IMR-90 (cell line): ENCODE data around the gene MPZL3. TPM values are rescaled to one million over a fixed set of nuclear protein-coding genes. Genes with fewer than 3 reads are reported as not detected.

Experiments used
- ATAC-seq: fragments of 200-7000 bp; cut with Tn5 transposase; 2 replicates; pipeline ENCODE4 v1.9.1; 2020; ENCODE audit warnings: low read depth, mild to moderate bottlenecking, moderate library complexity
- BruUV-seq: library from RNA; stranded (reverse); fragments of 400-500 nt; replicated peaks from 2 replicates; lab custom pipeline; 2021; lab: Mats Ljungman, UMichigan
- CTCF ChIA-PET: fragments of 300-600 bp; formaldehyde crosslinking; extraction: SDS; loops from one replicate; lab custom pipeline; 2021; ENCODE audit warnings: antibody characterized with exemption; lab: Yijun Ruan, JAX
- POLR2A ChIA-PET: fragments of 300-600 bp; sonication (Branson Sonifier 250); formaldehyde crosslinking; loops from one replicate; lab custom pipeline; 2022; ENCODE audit warnings: antibody characterized with exemption; ENCODE audit not compliant: unreplicated experiment; lab: Charles Lee
- DNase-seq: peaks from one replicate; pipeline ENCODE4 v3.0.0; 2013
- H2AFZ ChIP-seq: replicated peaks from 2 replicates; pipeline ENCODE3; 2013; ENCODE audit warnings: low read length, mild to moderate bottlenecking; ENCODE audit not compliant: poor library complexity
- H2AK5ac ChIP-seq: 2 replicates; pipeline ENCODE4 v1.6.1; 2013; ENCODE audit warnings: low read depth, low read length, inconsistent platforms
- H2AK9ac ChIP-seq: replicated peaks from 2 replicates; pipeline ENCODE3; 2013; ENCODE audit warnings: mild to moderate bottlenecking, low read depth, low read length, moderate library complexity; ENCODE audit not compliant: poor library complexity
- H2BK120ac ChIP-seq: 2 replicates; pipeline ENCODE4 v1.6.1; 2013; ENCODE audit warnings: low read depth, low read length, inconsistent platforms
- H2BK15ac ChIP-seq: 3 replicates; pipeline ENCODE4 v1.6.1; 2013; ENCODE audit warnings: low read depth, low read length, inconsistent platforms
- H2BK20ac ChIP-seq: 2 replicates; pipeline ENCODE4 v1.6.1; 2013; ENCODE audit warnings: low read depth, mild to moderate bottlenecking, inconsistent platforms, low read length, moderate library complexity
- H2BK5ac ChIP-seq: 2 replicates; pipeline ENCODE4 v1.6.1; 2013; ENCODE audit warnings: mild to moderate bottlenecking, low read depth, low read length, inconsistent platforms; ENCODE audit not compliant: poor library complexity, severe bottlenecking
- H3K14ac ChIP-seq: replicated peaks from 2 replicates; pipeline ENCODE4 v1.6.1; 2013; ENCODE audit warnings: low read depth, low read length, inconsistent platforms
- H3K18ac ChIP-seq: 2 replicates; pipeline ENCODE4 v1.6.1; 2013; ENCODE audit warnings: low read depth, low read length, control low read depth
- H3K23ac ChIP-seq: 2 replicates; pipeline ENCODE4 v1.6.1; 2013; ENCODE audit warnings: low read depth, low read length, inconsistent platforms
- H3K27ac ChIP-seq: 2 replicates; pipeline ENCODE4 v1.5.1; 2013; ENCODE audit warnings: mild to moderate bottlenecking, control low read depth, low read length; ENCODE audit not compliant: insufficient read depth
- H3K27me3 ChIP-seq: 2 replicates; pipeline ENCODE4 v1.6.1; 2013; ENCODE audit warnings: low read length; ENCODE audit not compliant: control insufficient read depth, insufficient read depth
- H3K36me3 ChIP-seq: 2 replicates; pipeline ENCODE4 v1.6.1; 2013; ENCODE audit warnings: low read length, mixed read lengths; ENCODE audit not compliant: control insufficient read depth, insufficient read depth
- H3K4ac ChIP-seq: 2 replicates; pipeline ENCODE4 v1.6.1; 2013; ENCODE audit warnings: low read depth, low read length, inconsistent platforms
- H3K4me1 ChIP-seq: 2 replicates; pipeline ENCODE4 v1.6.1; 2013; ENCODE audit warnings: low read length, mixed read lengths; ENCODE audit not compliant: control insufficient read depth, insufficient read depth
- H3K4me2 ChIP-seq: 2 replicates; pipeline ENCODE4 v1.6.1; 2013; ENCODE audit warnings: low read depth, mild to moderate bottlenecking, control low read depth, low read length, moderate library complexity
- H3K4me3 ChIP-seq: 2 replicates; pipeline ENCODE4 v1.5.1; 2013; ENCODE audit warnings: low read depth, mild to moderate bottlenecking, control low read depth, low read length, moderate library complexity; ENCODE audit not compliant: insufficient read depth
- H3K56ac ChIP-seq: 2 replicates; pipeline ENCODE4 v1.6.1; 2013; ENCODE audit warnings: low read length, inconsistent platforms; ENCODE audit not compliant: insufficient read depth; ENCODE audit errors: extremely low read depth
- H3K79me1 ChIP-seq, 2 experiments: 2 replicates each; pipeline ENCODE4 v1.6.1; 2013; ENCODE audit warnings: low read length in 2 of 2, inconsistent platforms in 1 of 2, low read depth in 1 of 2
- H3K9ac ChIP-seq: 2 replicates; pipeline ENCODE4 v1.6.1; 2013; ENCODE audit warnings: low read depth, low read length, control low read depth
- H3K9me1 ChIP-seq: 2 replicates; pipeline ENCODE4 v1.6.1; 2013; ENCODE audit warnings: low read length, inconsistent platforms; ENCODE audit not compliant: insufficient read depth
- H3K9me3 ChIP-seq: 2 replicates; pipeline ENCODE4 v1.6.1; 2013; ENCODE audit warnings: low read length; ENCODE audit not compliant: control insufficient read depth, insufficient read depth
- H4K20me1 ChIP-seq: 2 replicates; pipeline ENCODE4 v1.6.1; 2013; ENCODE audit warnings: low read length, inconsistent platforms; ENCODE audit not compliant: insufficient read depth
- H4K5ac ChIP-seq: 2 replicates; pipeline ENCODE4 v1.6.1; 2013; ENCODE audit warnings: mild to moderate bottlenecking, low read depth, low read length, control low read depth
- H4K8ac ChIP-seq, 2 experiments: 2 replicates each; pipeline ENCODE4 v1.6.1; 2013; ENCODE audit warnings: low read depth in 2 of 2, low read length in 2 of 2, control low read depth in 1 of 2, inconsistent platforms in 1 of 2
- H4K91ac ChIP-seq: 2 replicates; pipeline ENCODE4 v1.6.1; 2013; ENCODE audit warnings: low read depth, low read length, inconsistent platforms; ENCODE audit not compliant: insufficient read depth
- CHD1 ChIP-seq: IDR thresholded peaks from 2 replicates; pipeline ENCODE4 v1.6.1; 2012; ENCODE audit warnings: low read depth, low read length, improper control_type of control experiment
- WGBS, 2 experiments: methylation state at CpG; one replicate each; pipeline versions ENCODE4 v1.1.5 to v1.1.7; 2013; ENCODE audit warnings: missing lambda C conversion rate in 2 of 2; ENCODE audit not compliant: insufficient read length in 1 of 2; ENCODE audit errors: extremely low coverage in 2 of 2; 5-methylcytosine and 5-hydroxymethylcytosine counted together
- dilution Hi-C: fragments of 300-500 bp; cut with HindIII; formaldehyde crosslinking; loops from one replicate; pipeline ENCODE4 v1.14.3; 2018; ENCODE audit warnings: low sequenced_read_pairs; ENCODE audit not compliant: unreplicated experiment
- in situ Hi-C: fragments of 300-500 bp; cut with MboI; formaldehyde crosslinking; loops from 3 replicates; pipeline ENCODE4 v1.14.3; 2019; ENCODE audit warnings: low sequenced_read_pairs, inconsistent platforms, mixed read lengths
- intact Hi-C: fragments of 100-400 bp; cut with micrococcal nuclease; formaldehyde crosslinking; loops from 2 replicates; pipeline ENCODE4 v1.10.0; 2022
- polyA plus RNA-seq, 3 experiments: library from polyadenylated mRNA; depleted of rRNA; stranded (reverse); fragments of >200 nt; gene quantifications; 2 replicates each; pipeline ENCODE4 v1.2.3, GENCODE V29; 2012; ENCODE audit warnings: low replicate concordance in 1 of 3
- total RNA-seq: library from RNA; depleted of rRNA; stranded (reverse); fragments of >200 nt; gene quantifications from 2 replicates; pipeline ENCODE4 v1.2.3, GENCODE V29; 2012

MPZL3 gene
- total and polyA plus RNA-seq, 2 of the 4 experiments (the other 2 are of a cell fraction) = 0.15 to 0.36 TPM

DNA sequence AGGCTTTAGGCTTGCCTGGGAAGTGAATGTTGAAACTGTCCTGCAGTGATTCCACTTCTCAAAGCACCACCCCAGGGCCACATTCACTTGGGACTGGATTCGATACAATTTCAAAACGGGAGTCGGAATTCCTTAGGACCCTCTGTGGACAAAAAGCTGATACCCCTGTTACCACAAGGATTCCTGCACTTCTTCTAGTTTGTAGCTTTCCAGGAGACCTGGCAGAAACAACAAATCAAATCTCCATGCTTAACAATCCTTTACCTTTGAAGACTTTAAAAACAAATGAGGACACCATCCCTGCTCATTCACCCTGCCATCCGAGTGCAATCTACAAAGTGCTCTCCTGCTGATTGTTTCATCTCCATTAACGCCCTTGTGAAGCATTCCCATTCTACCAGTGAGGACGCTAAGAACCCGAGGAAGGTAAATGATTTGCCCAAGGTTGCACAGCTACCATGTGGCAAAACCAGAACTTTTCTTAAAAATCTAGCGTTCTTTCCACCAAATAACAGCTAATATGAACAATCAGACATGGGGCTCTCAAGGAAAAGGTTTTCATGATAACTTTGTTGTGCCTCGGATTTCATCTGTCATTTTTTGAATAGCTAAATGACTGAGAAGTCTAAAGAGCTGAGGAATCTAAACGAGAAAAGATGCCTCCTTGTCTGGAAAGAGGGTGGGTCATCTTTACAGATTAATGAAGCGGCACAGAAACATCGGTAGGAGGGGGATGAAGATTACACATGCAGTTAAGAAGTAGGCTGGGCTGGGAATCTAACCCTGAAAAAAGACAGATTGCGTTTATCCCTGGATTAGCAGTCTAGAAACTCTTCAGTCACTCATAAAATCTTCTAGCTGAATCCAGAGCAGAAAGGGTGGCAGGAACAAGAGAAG, 12.7 kb upstream of the MPZL3 start:
- Histone ChIP-seq H4K91ac (no peak overlapping the region), H3K27me3 (peaks cover 26% of the 10 kb centered on the region), H3K9me1 (no peaks in the 10 kb centered on the region), H2AFZ (no peak overlapping the region), H3K4me1 (no peaks in the 10 kb centered on the region), H3K36me3 (no peaks in the 10 kb centered on the region), H2BK15ac (no peak overlapping the region), H2AK5ac (no peak overlapping the region), H2BK20ac (no peak overlapping the region), H4K20me1 (no peaks in the 10 kb centered on the region), H2AK9ac (no peak overlapping the region), H3K9ac (no peak overlapping the region), H4K5ac (no peak overlapping the region), H3K79me1 (no peaks in the 10 kb centered on the region), H3K56ac (no peak overlapping the region), H3K14ac (no peak overlapping the region), H3K4me3 (no peak overlapping the region), H3K18ac (no peak overlapping the region), H4K8ac (no peak overlapping the region), H3K23ac (no peak overlapping the region), H2BK120ac (no peak overlapping the region), H2BK5ac (no peak overlapping the region), H3K9me3 (no peaks in the 10 kb centered on the region), H3K4ac (no peak overlapping the region), H3K4me2 (no peak overlapping the region), H3K27ac (no peak overlapping the region)
- no TSS peak for BruUV-seq
- CTCF ChIA-PET = no interaction called here
- dilution Hi-C loops = no loop called here
- ATAC-seq = no peak
- intact Hi-C loops = no loop called here
- no peak for DNase-seq
- POLR2A ChIA-PET = no interaction called here
- no peak for TF ChIP-seq CHD1
- in situ Hi-C loops = no loop called here
- WGBS, 2 experiments = 27% methylated on average over 3 of the region's 13 CpGs; no CpG with 5 or more reads in 1 of the 2 experiments
